Right cardiac atrium (tissue), 5 donors: Measurements from ENCODE around the gene CLIC2. TPM values are rescaled to one million over a fixed set of nuclear protein-coding genes. Genes with fewer than 3 reads are reported as not detected.

ENCODE experiments used
- ATAC-seq, 2 donors: fragments of 200-7000 bp; cut with Tn5 transposase; one replicate each; pipeline versions ENCODE4 v1.8.0 to v1.9.1; 2020; ENCODE audit warnings: moderate library complexity in 2 of 2, mild to moderate bottlenecking in 1 of 2
- DNase-seq, 3 donors: peaks; one replicate each; pipeline ENCODE4 v3.0.0-alpha.2; 2020
- H3K27ac ChIP-seq: one replicate; pipeline ENCODE4 v1.5.1; 2013; ENCODE audit warnings: mild to moderate bottlenecking, low read length, control low read depth, moderate library complexity
- H3K27me3 ChIP-seq: one replicate; pipeline ENCODE4 v1.6.1; 2013; ENCODE audit not compliant: control insufficient read depth, insufficient read depth
- H3K4me1 ChIP-seq: one replicate; pipeline ENCODE4 v1.6.1; 2013; ENCODE audit warnings: low read length; ENCODE audit not compliant: control insufficient read depth, insufficient read depth
- H3K4me3 ChIP-seq: one replicate; pipeline ENCODE4 v1.5.1; 2013; ENCODE audit warnings: low read length, control low read depth
- H3K9me3 ChIP-seq: one replicate; pipeline ENCODE4 v1.6.1; 2013; ENCODE audit warnings: low read length; ENCODE audit not compliant: control insufficient read depth
- WGBS: extraction: QIAGEN DNeasy Blood & Tissue Kit; methylation state at CpG from one replicate; pipeline ENCODE4 v1.1.7; 2013; 5-methylcytosine and 5-hydroxymethylcytosine counted together
- intact Hi-C, 4 donors: fragments of 100-400 bp; cut with DNase I; formaldehyde crosslinking; loops; one replicate each; pipeline versions ENCODE4 v1.11.0 to v1.14.0; 2022 to 2023
- microRNA-seq, 2 donors: library from miRNA; unstranded; fragments of <30 nt; microRNA quantifications; one replicate each; pipeline ENCODE4 v1.2.0, GENCODE V29; 2020 to 2021
- polyA plus RNA-seq: library from polyadenylated mRNA; stranded (reverse); fragments of 200-250 nt; gene quantifications from one replicate; pipeline ENCODE4 v1.2.3, GENCODE V29; 2013
- total RNA-seq, 4 donors: library from RNA; stranded (reverse); fragmentation: NEBNext Ultra II Directional; extraction: Animal tissue kit (Norgen Biotek cat#: 25700); gene quantifications; one replicate each; pipeline ENCODE4 v1.2.1, GENCODE V29; 2021
- donor health status: healthy with polysubstance abuse.
- donor health status: DM: no; HTN: yes; CAD: no.
- donor health status: DM: no; HTN: no; CAD: no.
- donor health status: DM: no; HTN: yes; CAD: no; lungs with severe emphysema.
- donor health status: DM: yes; HTN: yes; CAD: no.

CLIC2 gene
- total and polyA plus RNA-seq, 5 donors: 7.7 to 23.3 (median 17.4) TPM

GRCh38 chrX:155262970-155263754 lies 71.3 kb downstream of the CLIC2 start:
- DNase-seq (no peak), ATAC-seq (no peak)
- WGBS: 33% methylated on average over 5 of the region's 5 CpGs
- Histone ChIP-seq H3K9me3 (no peaks in the 10 kb centered on the region), H3K27me3 (no peaks in the 10 kb centered on the region), H3K27ac (no peak overlapping the region), H3K4me1 (no peaks in the 10 kb centered on the region), H3K4me3 (no peak overlapping the region)
- intact Hi-C loops: no loop called here

DNA sequence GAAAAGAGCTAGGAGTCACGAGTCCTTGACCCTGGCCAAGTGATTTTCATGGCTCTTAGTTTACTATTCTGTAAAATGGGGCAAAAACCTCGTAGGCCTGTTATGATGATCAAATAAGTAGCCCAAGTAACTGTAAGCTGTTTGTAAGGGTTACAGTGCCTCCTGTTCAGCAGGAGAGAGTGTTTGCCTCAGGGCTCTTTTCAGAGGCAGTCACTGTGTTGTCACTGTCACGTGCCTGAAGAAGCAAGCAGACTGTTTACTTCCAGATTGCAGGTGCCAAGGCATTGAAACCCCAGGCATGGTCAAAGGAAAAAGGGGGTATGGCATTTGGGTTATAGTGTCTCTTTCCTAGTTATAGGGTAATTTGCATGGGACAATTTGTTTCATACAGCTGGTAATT lies 74.7 kb downstream of the CLIC2 start:
- intact Hi-C loops: no loop called here
- H3K4me3 ChIP-seq: no peak overlapping the region
- H3K9me3 ChIP-seq: no peaks in the 10 kb centered on the region
- no peak for DNase-seq
- no peak for ATAC-seq
- H3K27me3 ChIP-seq: no peaks in the 10 kb centered on the region
- H3K4me1 ChIP-seq: no peaks in the 10 kb centered on the region
- no peak overlapping the region for H3K27ac ChIP-seq
- WGBS: 81% methylated on average over 3 of the region's 3 CpGs

DNA sequence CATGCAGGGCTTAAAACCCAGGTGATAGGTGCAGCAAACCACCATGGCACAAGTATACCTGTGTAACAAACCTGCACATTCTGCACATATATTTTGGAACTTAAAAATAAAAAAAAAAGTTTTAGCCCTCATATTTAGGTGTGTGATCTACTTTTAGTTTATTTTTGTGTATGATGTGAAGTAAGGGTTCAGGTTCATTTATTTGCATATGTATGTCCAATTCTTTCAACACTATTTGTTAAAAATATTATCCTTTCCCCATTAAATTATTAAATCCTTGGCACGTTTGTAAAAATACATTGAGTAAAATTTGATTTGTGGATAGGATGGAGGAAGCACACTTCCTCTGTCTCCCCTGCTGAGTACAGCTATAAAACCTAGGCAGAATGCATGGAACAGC lies 83.0 kb downstream of the CLIC2 start:
- 49% methylated on average over 1 of the region's 1 CpG for WGBS
- H3K4me3 ChIP-seq: no peak overlapping the region
- no peak for DNase-seq
- intact Hi-C loops: no loop called here
- no peak overlapping the region for H3K27ac ChIP-seq
- H3K27me3 ChIP-seq: no peaks in the 10 kb centered on the region
- no peak for ATAC-seq
- H3K4me1 ChIP-seq: no peaks in the 10 kb centered on the region
- no peaks in the 10 kb centered on the region for H3K9me3 ChIP-seq

DNA sequence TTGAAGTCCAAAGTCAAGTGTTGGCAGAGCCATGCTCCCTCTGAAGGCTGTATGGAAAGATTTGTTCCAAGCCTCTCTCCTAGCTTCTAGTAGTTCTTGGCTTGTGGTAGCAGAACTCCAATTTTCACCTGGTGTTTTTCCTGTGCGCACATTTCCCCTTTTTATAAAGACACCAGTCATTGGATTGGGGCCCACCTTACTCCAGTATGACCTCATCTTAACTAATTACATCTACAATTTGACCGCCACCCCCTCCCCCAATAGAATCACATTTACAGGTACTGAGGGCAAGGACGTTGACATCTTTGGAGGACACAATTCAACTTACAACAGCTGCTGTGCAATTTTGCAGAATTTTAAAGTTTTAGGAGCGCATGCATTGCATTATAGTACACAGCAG lies 86.9 kb downstream of the CLIC2 start:
- intact Hi-C loops: no loop called here
- 83% methylated on average over 4 of the region's 4 CpGs for WGBS
- Histone ChIP-seq H3K9me3 (no peaks in the 10 kb centered on the region), H3K4me3 (no peak overlapping the region), H3K4me1 (no peaks in the 10 kb centered on the region), H3K27ac (no peak overlapping the region), H3K27me3 (no peaks in the 10 kb centered on the region)
- no peak for DNase-seq
- ATAC-seq: no peak

DNA sequence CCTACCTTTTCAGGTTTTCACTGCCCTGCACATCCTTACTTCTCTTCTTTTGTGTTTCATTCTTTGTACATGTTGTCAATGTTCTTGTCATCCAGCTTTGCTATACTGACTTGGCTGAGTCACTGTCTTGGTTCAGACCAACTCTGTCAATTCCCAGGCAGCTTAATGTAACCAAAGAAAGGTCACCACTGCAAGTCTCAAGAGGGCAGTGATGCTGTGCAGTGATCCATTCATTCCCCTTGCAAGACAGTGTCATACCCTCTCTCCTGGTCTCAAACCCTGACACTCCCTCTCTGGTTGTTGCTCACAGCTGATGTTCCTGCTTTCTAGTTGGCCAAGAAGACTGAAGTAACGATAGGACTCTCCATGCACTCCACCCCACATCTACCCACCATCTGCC lies 87.7 kb downstream of the CLIC2 start:
- DNase-seq (no peak), ATAC-seq (no peak)
- no peaks in the 10 kb centered on the region for H3K9me3 ChIP-seq
- intact Hi-C loops: no loop called here
- no peak overlapping the region for H3K4me3 ChIP-seq
- H3K4me1 ChIP-seq: no peaks in the 10 kb centered on the region
- WGBS: 86% methylated on average over 1 of the region's 1 CpG
- H3K27ac ChIP-seq: no peak overlapping the region
- H3K27me3 ChIP-seq: no peaks in the 10 kb centered on the region

GRCh38 chrX:155242300-155242699 lies 92.1 kb downstream of the CLIC2 start:
- 79% methylated on average over 5 of the region's 5 CpGs for WGBS
- H3K27ac ChIP-seq: no peak overlapping the region
- no peak overlapping the region for H3K4me3 ChIP-seq
- intact Hi-C loops: no loop called here
- DNase-seq (no peak), ATAC-seq (no peak)
- no peaks in the 10 kb centered on the region for H3K4me1 ChIP-seq
- H3K9me3 ChIP-seq: no peaks in the 10 kb centered on the region
- H3K27me3 ChIP-seq: no peaks in the 10 kb centered on the region

- 93% methylated on average over 5 of the region's 5 CpGs for WGBS
- no peaks in the 10 kb centered on the region for H3K4me1 ChIP-seq
- intact Hi-C loops: no loop called here
- no peak overlapping the region for H3K4me3 ChIP-seq
- ATAC-seq (no peak), DNase-seq (no peak)
- H3K27me3 ChIP-seq: no peaks in the 10 kb centered on the region
- H3K9me3 ChIP-seq: no peaks in the 10 kb centered on the region
- no peak overlapping the region for H3K27ac ChIP-seq
Measured at GRCh38 chrX:155237719-155238118, 96.7 kb downstream of the CLIC2 start.

DNA sequence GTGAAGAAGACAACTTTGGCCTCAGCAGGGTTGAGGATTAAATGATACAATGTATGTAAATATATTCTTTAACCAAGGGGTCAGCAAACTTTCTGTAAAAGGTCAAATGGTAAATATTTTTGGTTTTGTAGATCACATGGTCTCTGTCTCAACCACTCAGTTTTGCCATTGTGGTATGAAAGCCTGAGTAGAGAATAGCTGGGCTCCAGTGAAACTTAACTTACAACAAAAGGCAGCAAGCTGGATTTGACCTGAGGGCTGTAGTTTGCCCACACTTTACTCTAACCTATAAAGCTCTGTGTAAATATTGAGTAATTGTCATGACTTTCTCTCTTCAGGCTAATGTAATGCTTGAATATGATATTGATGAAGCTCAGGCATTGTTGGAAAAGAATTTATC lies 98.5 kb downstream of the CLIC2 start:
- DNase-seq: no peak
- ATAC-seq: no peak
- intact Hi-C loops: no loop called here

GRCh38 chrX:155231163-155231562 lies 103.3 kb downstream of the CLIC2 start:
- intact Hi-C loops: no loop called here
- no peaks in the 10 kb centered on the region for H3K27me3 ChIP-seq
- no peak overlapping the region for H3K27ac ChIP-seq
- no peaks in the 10 kb centered on the region for H3K4me1 ChIP-seq
- H3K4me3 ChIP-seq: no peak overlapping the region
- no peak for ATAC-seq
- DNase-seq: no peak
- H3K9me3 ChIP-seq: no peaks in the 10 kb centered on the region

More for the DNA sequence above, 98.5 kb downstream of the CLIC2 start:
- Histone ChIP-seq H3K4me1 (no peaks in the 10 kb centered on the region), H3K4me3 (no peak overlapping the region), H3K27ac (no peak overlapping the region), H3K27me3 (no peaks in the 10 kb centered on the region), H3K9me3 (no peaks in the 10 kb centered on the region)

Small RNA genes within 50 kb of the gene (microRNA-seq; reads per million reads assigned to microRNA genes)
- 0 reads per million in 2 donors for gene MIR1184-2

Other genes with a start within 250 kb of the CLIC2 start
- gene VBP1, start 118.2 kb downstream of the CLIC2 start, total RNA-seq: 10 to 100 TPM; 57.8 to 70.4 (median 65.6) TPM
- 62.5 TPM for gene VBP1, start 118.2 kb downstream of the CLIC2 start, polyA plus RNA-seq
- 1 to 10 TPM in 1 of 4 donors, under 1 TPM in 3; 0.31 to 2.2 (median 0.71) TPM for gene RAB39B, start 70.1 kb downstream of the CLIC2 start, total RNA-seq
- 0.63 TPM for gene RAB39B, start 70.1 kb downstream of the CLIC2 start, polyA plus RNA-seq
- not detected for gene F8A2, start 47.5 kb upstream of the CLIC2 start, total RNA-seq
- gene F8A2, start 47.5 kb upstream of the CLIC2 start, polyA plus RNA-seq: not detected
- 10 to 100 TPM in 1 of 4 donors, 1 to 10 TPM in 2, under 1 TPM in 1; 0.18 to 16.5 (median 7.0) TPM for gene F8A3, start 124.0 kb upstream of the CLIC2 start, total RNA-seq
- 0.09 TPM for gene F8A3, start 124.0 kb upstream of the CLIC2 start, polyA plus RNA-seq